ENCODE measurements around the gene NKD2.
"Not testable (repeated sequence)": the region's sequence is repeated elsewhere in the genome, so short reads cannot be mapped to it uniquely, and the experiment has no call there.

- not testable (repeated sequence) for TF ChIP-seq CTCF (IDR thresholded peaks at IDR 0.05; ENCODE audit: low read length); EZH2 (IDR thresholded peaks at IDR 0.05; ENCODE audit: borderline replicate concordance, low read length)
These were observed 74.4 kb downstream of the NKD2 start for GRCh38 chr5:1083026-1083425.

Data from OCI-LY1 (cell line).